Skeletal muscle tissue (tissue), 4 donors: ENCODE data around the gene AGMO. TPM values are rescaled to one million over a fixed set of nuclear protein-coding genes. Genes with fewer than 3 reads are reported as not detected.

Experiments used
- H3K27ac ChIP-seq: one replicate; pipeline ENCODE4 v1.7.0; 2013; ENCODE audit warnings: mild to moderate bottlenecking, low read depth, low read length, inconsistent platforms
- H3K27me3 ChIP-seq, 3 donors: one replicate each; pipeline ENCODE4 v1.7.0; 2013; ENCODE audit warnings: low read length in 3 of 3; ENCODE audit not compliant: control insufficient read depth in 3 of 3, insufficient read depth in 3 of 3
- H3K36me3 ChIP-seq, 3 donors: one replicate each; pipeline ENCODE4 v1.7.0; 2013; ENCODE audit warnings: low read length in 3 of 3; ENCODE audit not compliant: control insufficient read depth in 3 of 3, insufficient read depth in 3 of 3
- H3K4me1 ChIP-seq, 3 donors: one replicate each; pipeline ENCODE4 v1.7.0; 2013; ENCODE audit warnings: low read length in 3 of 3, mild to moderate bottlenecking in 3 of 3; ENCODE audit not compliant: control insufficient read depth in 3 of 3, insufficient read depth in 3 of 3
- H3K4me3 ChIP-seq, 3 donors: one replicate each; pipeline ENCODE4 v1.7.0; 2013; ENCODE audit warnings: low read length in 3 of 3
- H3K9ac ChIP-seq, 3 donors: one replicate each; pipeline ENCODE4 v1.7.0; 2013; ENCODE audit warnings: low read length in 3 of 3, mild to moderate bottlenecking in 3 of 3, moderate library complexity in 2 of 3, low read depth in 1 of 3
- H3K9me3 ChIP-seq, 3 donors: one replicate each; pipeline ENCODE4 v1.7.0; 2013; ENCODE audit warnings: low read length in 3 of 3; ENCODE audit not compliant: control insufficient read depth in 3 of 3
- total RNA-seq: library from RNA; depleted of rRNA; stranded (reverse); fragments of >200 nt; gene quantifications from one replicate; pipeline ENCODE4 v1.2.3, GENCODE V29; 2014
- donor health status: Osteomylitis.

The AGMO gene
- total RNA-seq, 1 donor from 2014 or later, result 3.1 TPM

DNA sequence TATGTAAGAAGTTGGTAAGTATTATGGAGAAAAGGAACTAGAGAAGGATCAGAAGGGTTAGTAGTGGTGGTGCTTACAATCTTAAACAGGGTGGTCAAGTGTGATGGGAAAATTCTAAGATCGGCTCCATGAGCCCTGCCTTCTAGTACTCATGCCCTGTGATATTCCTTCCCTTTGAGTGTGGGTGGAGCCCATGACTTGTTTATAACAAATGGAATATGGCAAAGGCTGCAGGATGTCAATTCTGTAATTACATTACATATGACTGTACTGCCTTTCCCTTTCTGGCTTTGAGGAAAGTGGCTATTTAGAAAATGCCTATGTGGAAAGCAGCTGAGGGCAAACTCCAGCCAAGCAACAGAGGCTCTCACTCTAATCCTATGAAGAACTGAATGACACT lies 309.6 kb downstream of the AGMO start:
- Histone ChIP-seq H3K36me3 (no peaks in the 10 kb centered on the region), H3K27ac (no peak overlapping the region), H3K27me3 (no peaks in the 10 kb centered on the region), H3K4me1 (no peaks in the 10 kb centered on the region), H3K4me3 (no peak overlapping the region), H3K9ac (no peak overlapping the region), H3K9me3 (no peaks in the 10 kb centered on the region)

DNA sequence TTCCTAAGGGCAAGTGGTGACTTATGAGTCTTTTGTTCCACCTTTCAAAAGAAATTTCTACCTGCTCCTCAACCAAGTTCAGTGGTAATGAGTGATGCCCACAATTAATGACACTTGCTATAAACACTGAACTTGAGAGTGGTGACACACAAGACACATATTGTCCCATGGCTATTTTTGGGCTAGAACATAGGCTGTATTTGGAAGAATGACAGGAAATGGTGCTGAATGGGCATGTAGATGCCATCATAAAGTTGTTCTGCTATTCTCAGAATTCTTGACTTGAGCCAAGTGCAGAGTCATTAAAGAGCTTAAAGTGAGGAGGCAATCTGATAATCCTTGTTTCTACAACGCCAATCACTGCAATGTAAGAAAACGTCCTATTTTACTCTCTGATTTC lies 313.3 kb downstream of the AGMO start:
- Histone ChIP-seq H3K4me1 (no peaks in the 10 kb centered on the region), H3K9ac (no peak overlapping the region), H3K9me3 (no peaks in the 10 kb centered on the region), H3K27me3 (no peaks in the 10 kb centered on the region), H3K27ac (no peak overlapping the region), H3K4me3 (no peak overlapping the region), H3K36me3 (no peaks in the 10 kb centered on the region)

DNA sequence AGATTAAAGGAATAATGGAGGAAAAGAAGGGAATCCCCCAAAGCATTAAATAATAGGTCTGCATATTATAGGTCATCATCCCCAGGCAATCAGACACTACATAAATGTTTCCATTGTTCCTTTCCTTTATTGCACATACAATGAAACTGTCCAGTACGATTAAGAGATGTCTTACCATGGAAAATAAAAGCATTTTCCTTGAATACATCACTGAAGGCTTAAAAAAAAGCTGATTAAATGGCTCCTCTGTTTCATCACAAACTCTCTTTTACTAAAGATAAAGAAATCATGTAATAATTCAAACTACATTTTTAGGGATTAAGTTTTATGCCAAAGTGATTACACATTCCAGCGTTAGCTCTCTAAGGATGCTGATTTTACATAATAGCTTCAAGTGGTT lies 316.0 kb downstream of the AGMO start:
- no peaks in the 10 kb centered on the region for H3K27me3 ChIP-seq

DNA sequence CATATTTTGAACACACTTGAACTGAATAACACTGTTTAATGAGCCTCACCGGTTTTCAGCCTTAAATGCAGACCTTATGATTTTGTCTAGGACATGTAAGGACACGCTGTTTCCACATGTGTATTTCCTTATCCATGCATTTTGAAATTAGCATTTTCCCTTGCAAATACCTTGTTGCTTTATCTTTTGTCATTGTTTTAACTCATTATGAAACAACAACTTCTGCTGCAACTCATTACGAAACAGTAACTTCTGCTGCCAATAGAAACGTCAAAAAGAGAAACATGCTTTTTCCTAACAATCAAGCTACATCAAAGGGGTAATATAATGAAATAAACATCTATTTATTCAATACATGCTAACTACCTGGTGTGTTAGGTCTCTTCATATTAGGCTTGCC lies 322.0 kb downstream of the AGMO start:
- H3K36me3 ChIP-seq, result no peaks in the 10 kb centered on the region
- no peaks in the 10 kb centered on the region for H3K27me3 ChIP-seq
- no peaks in the 10 kb centered on the region for H3K9me3 ChIP-seq
- H3K4me3 ChIP-seq, result no peak overlapping the region
- H3K4me1 ChIP-seq, result no peaks in the 10 kb centered on the region
- no peak overlapping the region for H3K9ac ChIP-seq
- no peak overlapping the region for H3K27ac ChIP-seq

More for the DNA sequence above, 316.0 kb downstream of the AGMO start:
- Histone ChIP-seq H3K27ac (no peak overlapping the region), H3K36me3 (no peaks in the 10 kb centered on the region), H3K4me1 (no peaks in the 10 kb centered on the region), H3K4me3 (no peak overlapping the region), H3K9ac (no peak overlapping the region), H3K9me3 (no peaks in the 10 kb centered on the region)

DNA sequence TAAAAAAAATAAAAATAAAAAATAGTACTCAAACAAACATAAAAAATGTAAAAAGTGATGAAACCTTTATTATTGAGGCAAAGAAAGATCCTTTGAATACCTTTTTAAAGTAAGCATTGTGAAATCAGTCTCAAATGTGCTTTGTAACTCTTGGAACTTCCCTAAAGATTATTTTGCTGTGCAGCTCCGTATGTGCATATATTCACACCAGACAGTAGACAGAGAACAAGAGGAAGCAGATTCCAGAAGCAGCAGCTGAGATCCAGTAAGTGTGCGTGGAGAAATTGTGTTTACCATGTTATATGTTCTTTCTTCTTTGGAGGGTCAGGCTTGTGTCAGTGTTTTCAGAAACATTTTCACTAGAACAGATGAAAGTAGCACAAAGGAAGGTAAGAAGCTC lies 324.9 kb downstream of the AGMO start:
- H3K9ac ChIP-seq, result no peak overlapping the region
- no peaks in the 10 kb centered on the region for H3K36me3 ChIP-seq
- H3K9me3 ChIP-seq, result no peaks in the 10 kb centered on the region
- H3K4me3 ChIP-seq, result no peak overlapping the region
- H3K27ac ChIP-seq, result no peak overlapping the region
- H3K27me3 ChIP-seq, result no peaks in the 10 kb centered on the region
- H3K4me1 ChIP-seq, result no peaks in the 10 kb centered on the region

DNA sequence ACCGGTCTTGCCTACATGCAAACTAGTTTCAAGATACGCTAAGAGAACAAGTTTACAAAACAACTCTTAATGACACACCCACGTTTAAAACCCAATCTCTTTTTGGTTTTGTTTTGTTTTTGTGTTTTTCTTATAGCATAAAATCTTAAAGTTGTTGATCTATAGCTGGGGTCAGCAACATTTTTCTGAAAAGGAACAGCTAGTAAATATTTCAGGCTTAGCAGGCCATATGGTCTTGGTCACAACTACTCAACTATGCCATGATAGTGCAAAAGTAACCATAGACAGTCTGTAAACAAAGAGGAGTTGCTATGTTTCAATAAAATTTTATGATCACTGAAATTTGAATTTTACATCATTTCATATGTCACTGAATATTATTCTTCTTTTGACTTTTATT lies 327.4 kb downstream of the AGMO start:
- Histone ChIP-seq H3K36me3 (no peaks in the 10 kb centered on the region), H3K4me1 (no peaks in the 10 kb centered on the region), H3K27me3 (no peaks in the 10 kb centered on the region), H3K9me3 (no peaks in the 10 kb centered on the region), H3K9ac (no peak overlapping the region), H3K27ac (no peak overlapping the region), H3K4me3 (no peak overlapping the region)

DNA sequence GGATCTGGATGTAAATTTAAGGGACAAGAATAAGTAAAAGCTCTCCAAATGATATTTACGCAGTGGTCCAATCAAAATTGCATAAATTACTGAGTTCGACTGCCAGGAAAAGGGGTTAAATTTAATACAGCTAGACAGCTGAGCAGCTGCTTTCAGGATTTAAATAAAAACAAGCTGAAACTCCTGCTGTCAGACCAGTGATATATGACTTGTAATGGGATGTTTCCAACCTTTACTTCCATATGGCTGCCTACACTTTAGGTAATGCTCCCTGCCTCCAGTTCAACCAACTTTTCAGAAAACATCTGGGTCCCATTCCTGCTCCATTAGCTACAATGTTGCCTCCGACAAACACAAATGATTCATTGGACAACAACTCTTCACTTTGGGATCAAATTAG lies 333.0 kb downstream of the AGMO start:
- Histone ChIP-seq H3K4me3 (no peak overlapping the region), H3K4me1 (no peaks in the 10 kb centered on the region), H3K36me3 (no peaks in the 10 kb centered on the region), H3K27ac (no peak overlapping the region), H3K9me3 (peaks cover 0 to 2% (median 0%) of the 10 kb centered on the region in 3 donors), H3K27me3 (no peaks in the 10 kb centered on the region), H3K9ac (no peak overlapping the region)

DNA sequence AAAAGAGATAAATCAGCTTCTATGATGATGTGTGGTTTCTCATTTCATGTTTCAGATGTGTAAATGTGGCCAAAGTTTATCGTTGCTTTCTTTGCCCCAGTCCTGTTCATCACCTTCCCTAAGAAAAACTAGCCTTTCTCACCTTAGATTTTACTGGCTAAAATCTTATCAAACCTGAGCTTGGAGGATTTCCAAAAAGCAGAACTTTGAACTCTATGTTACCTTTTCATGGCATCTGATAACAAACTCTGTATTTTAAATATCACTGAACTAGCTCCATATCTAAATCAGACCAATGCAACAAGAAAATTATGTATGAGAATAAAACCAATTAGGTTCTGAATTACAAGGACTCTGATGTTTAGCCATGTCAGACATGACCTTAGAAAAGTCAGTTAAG lies 335.8 kb downstream of the AGMO start:
- Histone ChIP-seq H3K27me3 (no peaks in the 10 kb centered on the region), H3K36me3 (no peaks in the 10 kb centered on the region)

DNA sequence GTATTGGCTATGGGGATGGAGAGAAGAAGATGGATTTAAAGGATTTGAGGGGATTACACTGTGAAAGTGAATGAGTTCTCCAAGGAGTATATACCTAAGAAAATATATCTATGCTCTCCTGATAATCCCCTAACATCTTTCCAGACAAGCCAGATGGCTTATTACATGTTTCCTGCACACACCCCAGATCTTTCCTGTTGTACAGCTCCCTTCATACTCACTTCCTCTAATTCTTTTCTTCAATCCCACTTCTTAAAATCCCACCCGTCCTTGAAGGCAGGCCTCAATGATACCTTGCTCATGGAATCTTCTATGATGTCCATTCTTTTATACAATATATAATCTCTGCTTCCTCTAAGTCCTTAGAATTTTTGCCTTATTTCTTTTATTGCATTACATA lies 342.1 kb downstream of the AGMO start:
- no peak overlapping the region for H3K27ac ChIP-seq
- H3K9me3 ChIP-seq, result peaks cover 0 to 2% (median 0%) of the 10 kb centered on the region in 3 donors
- H3K4me1 ChIP-seq, result no peaks in the 10 kb centered on the region
- H3K27me3 ChIP-seq, result no peaks in the 10 kb centered on the region
- no peak overlapping the region for H3K9ac ChIP-seq
- no peaks in the 10 kb centered on the region for H3K36me3 ChIP-seq
- no peak overlapping the region for H3K4me3 ChIP-seq

More for the DNA sequence above, 335.8 kb downstream of the AGMO start:
- H3K9me3 ChIP-seq, result peaks cover 0 to 2% (median 0%) of the 10 kb centered on the region in 3 donors
- H3K4me1 ChIP-seq, result no peaks in the 10 kb centered on the region
- no peak overlapping the region for H3K27ac ChIP-seq
- no peak overlapping the region for H3K4me3 ChIP-seq
- H3K9ac ChIP-seq, result no peak overlapping the region

DNA sequence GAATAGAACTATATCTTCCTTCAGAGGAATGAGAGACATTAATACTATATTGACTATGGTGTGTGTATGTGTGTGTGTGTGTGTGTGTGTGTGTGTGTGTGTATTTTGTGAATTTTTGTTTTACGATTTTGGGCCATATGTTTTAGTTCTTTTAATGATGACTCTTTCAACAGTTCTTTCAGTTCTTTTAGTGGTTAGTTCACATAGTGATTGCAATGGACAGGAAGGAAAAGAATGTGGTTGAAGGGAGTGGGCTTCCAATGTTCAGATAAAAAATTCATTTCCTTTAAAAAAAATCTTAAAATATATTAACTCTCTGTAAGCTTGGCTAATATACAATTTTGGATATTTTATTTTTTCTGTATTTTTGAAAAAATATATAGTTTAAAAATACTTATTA lies 343.6 kb downstream of the AGMO start:
- no peaks in the 10 kb centered on the region for H3K4me1 ChIP-seq
- H3K27me3 ChIP-seq, result no peaks in the 10 kb centered on the region
- no peak overlapping the region for H3K27ac ChIP-seq
- no peaks in the 10 kb centered on the region for H3K9me3 ChIP-seq
- no peak overlapping the region for H3K9ac ChIP-seq
- no peak overlapping the region for H3K4me3 ChIP-seq
- H3K36me3 ChIP-seq, result no peaks in the 10 kb centered on the region

DNA sequence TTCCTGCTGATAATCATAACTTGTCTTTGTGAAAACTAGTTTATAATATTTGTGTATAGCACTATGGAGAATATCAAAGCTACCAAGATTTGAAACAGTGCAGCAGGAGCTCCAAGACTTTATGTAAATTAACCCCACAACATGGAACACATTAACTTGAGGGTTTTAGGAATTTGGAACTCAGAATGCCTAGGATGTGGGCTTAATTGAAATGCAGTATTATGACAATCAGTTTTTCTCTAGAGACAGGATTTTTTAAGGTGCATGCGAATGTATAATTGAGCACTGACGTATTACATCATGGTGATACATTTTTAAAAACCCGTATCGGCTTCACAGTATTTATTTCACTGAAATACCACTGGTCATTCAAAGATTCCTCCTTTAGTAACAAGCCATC lies 346.2 kb downstream of the AGMO start:
- H3K27me3 ChIP-seq, result no peaks in the 10 kb centered on the region
- no peaks in the 10 kb centered on the region for H3K36me3 ChIP-seq
- no peak overlapping the region for H3K9ac ChIP-seq
- no peaks in the 10 kb centered on the region for H3K4me1 ChIP-seq
- H3K9me3 ChIP-seq, result no peaks in the 10 kb centered on the region
- no peak overlapping the region for H3K27ac ChIP-seq
- H3K4me3 ChIP-seq, result no peak overlapping the region
